Measurements from ENCODE around the gene RGL4. TPM values are rescaled to one million over a fixed set of nuclear protein-coding genes. Genes with fewer than 3 reads are reported as not detected.
"Not testable (repeated sequence)": the region's sequence is repeated elsewhere in the genome, so short reads cannot be mapped to it uniquely, and the experiment has no call there.

The RGL4 gene
- total RNA-seq, 4 donors from 2014 or later, result 0.38 to 6.9 (median 1.3) TPM; not detected in 1

GRCh38 chr22:23722160-23722559 lies 31.3 kb downstream of the RGL4 start:
- TF ChIP-seq, protein P1, sequence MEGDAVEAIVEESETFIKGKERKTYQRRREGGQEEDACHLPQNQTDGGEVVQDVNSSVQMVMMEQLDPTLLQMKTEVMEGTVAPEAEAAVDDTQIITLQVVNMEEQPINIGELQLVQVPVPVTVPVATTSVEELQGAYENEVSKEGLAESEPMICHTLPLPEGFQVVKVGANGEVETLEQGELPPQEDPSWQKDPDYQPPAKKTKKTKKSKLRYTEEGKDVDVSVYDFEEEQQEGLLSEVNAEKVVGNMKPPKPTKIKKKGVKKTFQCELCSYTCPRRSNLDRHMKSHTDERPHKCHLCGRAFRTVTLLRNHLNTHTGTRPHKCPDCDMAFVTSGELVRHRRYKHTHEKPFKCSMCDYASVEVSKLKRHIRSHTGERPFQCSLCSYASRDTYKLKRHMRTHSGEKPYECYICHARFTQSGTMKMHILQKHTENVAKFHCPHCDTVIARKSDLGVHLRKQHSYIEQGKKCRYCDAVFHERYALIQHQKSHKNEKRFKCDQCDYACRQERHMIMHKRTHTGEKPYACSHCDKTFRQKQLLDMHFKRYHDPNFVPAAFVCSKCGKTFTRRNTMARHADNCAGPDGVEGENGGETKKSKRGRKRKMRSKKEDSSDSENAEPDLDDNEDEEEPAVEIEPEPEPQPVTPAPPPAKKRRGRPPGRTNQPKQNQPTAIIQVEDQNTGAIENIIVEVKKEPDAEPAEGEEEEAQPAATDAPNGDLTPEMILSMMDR (IDR thresholded peaks at IDR 0.05), result no peak
- no peak for ATAC-seq (ENCODE audit: low FRiP score)
- DNase-seq (ENCODE audit: low spot score), result no peak

GRCh38 chr22:23722724-23723123 lies 31.9 kb downstream of the RGL4 start:
- DNase-seq (ENCODE audit: low spot score), result no peak
- ATAC-seq (ENCODE audit: low FRiP score), result no peak

GRCh38 chr22:23728108-23728507 lies 37.3 kb downstream of the RGL4 start:
- not testable (repeated sequence) for ATAC-seq (ENCODE audit: low FRiP score); DNase-seq (ENCODE audit: low spot score)

More at GRCh38 chr22:23722724-23723123, 31.9 kb downstream of the RGL4 start:
- TF ChIP-seq, protein P1 (IDR thresholded peaks at IDR 0.05), result no peak

DNA sequence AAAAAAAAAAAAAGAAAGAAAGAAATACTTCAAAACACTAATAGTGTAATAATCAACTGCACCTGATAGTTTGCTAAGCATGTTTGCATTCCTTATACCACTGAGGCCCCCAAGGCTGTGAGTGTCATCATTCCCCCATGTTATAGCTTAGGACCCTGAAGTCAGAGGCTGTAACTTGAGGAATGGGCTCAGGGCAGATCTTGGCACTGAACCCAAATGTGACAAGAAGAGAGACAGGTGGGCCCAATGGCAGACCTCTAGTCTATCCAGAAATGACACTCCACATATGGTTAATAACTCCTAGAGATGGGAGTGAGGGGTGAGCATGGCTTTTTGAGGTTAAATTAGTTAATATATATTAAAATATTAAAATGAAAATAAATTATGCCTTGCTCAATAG lies 46.9 kb downstream of the RGL4 start:
- ATAC-seq (ENCODE audit: low FRiP score), result no peak
- no peak for DNase-seq (ENCODE audit: low spot score)
- TF ChIP-seq, protein P1 (IDR thresholded peaks at IDR 0.05), result no peak

DNA sequence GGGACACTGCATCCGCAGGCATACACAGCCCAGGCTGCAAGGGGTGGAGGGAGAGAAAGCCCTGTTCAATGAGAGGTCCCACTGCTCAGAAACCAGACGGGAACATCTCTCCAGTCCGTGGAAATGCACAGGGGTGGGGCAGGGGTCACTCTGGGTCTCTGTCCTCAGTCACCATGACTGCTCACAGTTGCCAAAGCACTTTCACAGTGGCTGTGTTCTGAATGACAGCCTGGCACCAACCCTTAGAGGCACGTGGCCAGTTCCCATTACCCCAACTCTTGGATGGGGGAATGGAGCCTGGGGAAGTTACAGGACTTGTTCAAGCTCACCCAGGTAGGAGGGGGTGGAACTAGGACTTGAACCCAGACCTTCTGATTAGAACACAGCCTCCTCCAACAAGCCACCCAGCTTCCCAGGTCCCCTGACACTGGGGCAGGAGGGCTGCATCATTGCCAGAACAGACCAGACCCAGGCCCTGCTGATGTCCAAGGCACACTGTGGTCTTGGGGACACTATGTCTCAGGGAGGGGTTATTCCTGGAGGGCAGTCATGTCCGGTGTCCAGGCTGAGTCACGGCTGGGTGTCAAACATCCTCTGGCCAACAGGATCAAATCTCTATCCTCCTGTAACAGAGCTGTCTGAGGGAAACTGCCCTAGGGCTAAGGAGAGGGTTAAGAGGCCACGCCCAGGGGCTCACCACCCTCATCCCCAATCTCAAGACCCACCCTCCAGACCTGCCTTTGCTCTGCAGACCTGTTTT lies 51.9 kb downstream of the RGL4 start:
- TF ChIP-seq, protein P1 (IDR thresholded peaks at IDR 0.05), result no peak
- ATAC-seq (ENCODE audit: low FRiP score) (peak; percentile 47), DNase-seq (ENCODE audit: low spot score) (no peak)

DNA sequence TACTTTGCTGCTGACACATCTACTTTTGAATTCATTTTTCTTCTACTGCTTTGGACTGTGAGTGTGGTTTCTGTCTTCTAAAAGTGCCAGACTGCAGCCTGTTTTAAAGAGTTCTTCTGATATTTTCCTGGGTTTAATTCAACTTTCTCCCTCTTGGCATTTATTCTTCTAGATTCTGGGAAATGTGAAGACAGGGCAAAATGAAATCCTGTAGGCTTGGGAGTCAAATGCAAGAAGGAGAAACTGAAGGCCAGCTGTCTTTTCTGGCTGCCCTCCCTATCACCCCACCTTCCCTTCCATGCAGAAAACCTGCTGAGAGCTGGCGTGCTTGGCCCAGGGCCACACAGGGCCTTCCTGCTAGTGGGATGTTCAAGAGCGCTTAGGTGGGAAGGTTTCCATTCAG lies 52.5 kb downstream of the RGL4 start:
- TF ChIP-seq, protein P1 (IDR thresholded peaks at IDR 0.05), result no peak
- no peak for DNase-seq (ENCODE audit: low spot score)
- ATAC-seq (ENCODE audit: low FRiP score), result no peak

- TF ChIP-seq, protein P1 (IDR thresholded peaks at IDR 0.05), result no peak
- no peak for DNase-seq (ENCODE audit: low spot score)
- no peak for ATAC-seq (ENCODE audit: low FRiP score)
Measured at GRCh38 chr22:23744001-23744400, 53.2 kb downstream of the RGL4 start.

Data from omental fat pad (tissue), 4 donors.